ENCODE results near the gene AMBRA1.

AMBRA1 gene

DNA sequence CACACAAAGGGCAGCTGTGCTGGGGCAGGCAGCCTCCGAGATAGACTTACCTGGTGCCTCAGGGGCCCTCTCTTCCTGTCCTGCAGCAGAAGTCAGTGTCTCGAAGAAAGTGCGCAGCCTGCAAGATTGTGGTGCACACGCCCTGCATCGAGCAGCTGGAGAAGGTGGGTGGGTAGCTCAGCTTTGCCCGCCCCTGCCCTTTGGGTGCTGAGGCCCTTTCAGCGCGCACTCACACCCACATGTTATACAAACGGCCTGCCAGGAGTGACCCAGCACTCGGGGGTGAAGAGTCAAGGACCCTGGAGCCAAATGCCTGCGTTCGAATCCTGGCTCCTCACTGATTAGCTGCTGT is 225.9 kb downstream of the AMBRA1 start:
- H3K36me3 Mint-ChIP-seq (ENCODE audit: insufficient read depth): peaks cover 63% of the 10 kb centered on the region

DNA sequence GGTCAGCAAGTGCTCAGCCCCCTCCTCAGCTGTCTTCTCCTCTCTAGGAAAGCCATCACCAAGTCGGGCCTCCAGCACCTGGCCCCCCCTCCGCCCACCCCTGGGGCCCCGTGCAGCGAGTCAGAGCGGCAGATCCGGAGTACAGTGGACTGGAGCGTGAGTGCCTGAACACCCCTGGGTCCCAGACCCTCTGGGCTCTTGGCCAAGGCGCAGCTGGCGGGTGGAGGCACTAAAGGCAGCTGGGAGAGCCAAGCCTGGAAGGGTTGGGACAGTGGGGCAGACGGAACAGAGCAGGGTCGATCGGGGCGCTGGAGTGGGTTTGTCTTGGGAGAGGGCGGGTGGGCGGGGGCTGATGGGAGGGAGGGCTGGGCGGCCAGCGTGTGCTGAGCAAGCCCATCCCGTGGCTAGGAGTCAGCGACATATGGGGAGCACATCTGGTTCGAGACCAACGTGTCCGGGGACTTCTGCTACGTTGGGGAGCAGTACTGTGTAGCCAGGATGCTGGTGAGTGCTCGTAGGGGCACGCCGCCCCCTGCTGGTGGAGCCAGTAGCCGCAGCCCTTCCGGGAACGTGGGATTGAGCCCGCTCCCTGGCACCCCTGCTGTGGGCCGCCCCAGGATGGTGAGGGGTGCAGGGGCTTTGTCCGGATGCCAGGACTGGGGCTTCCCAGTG is 226.4 kb downstream of the AMBRA1 start:
- no peaks in the 10 kb centered on the region for H3K9me3 Mint-ChIP-seq
- H3K4me3 Mint-ChIP-seq: peak overlapping the region; percentile 37 to 38
- ATAC-seq (replicated peaks): peak; percentile 92
- peaks cover 61% of the 10 kb centered on the region for H3K36me3 Mint-ChIP-seq (ENCODE audit: insufficient read depth)
- DNase-seq: peak; percentile 75 to 82 (median 77)
- peaks cover 40 to 41% of the 10 kb centered on the region in 2 donors for H3K4me1 Mint-ChIP-seq (ENCODE audit: low read depth in 2 of 2)
- H3K27me3 Mint-ChIP-seq: no peaks in the 10 kb centered on the region
- H3K27ac Mint-ChIP-seq: peak overlapping the region in 1 of 2 donors; percentile 79

More for the DNA sequence above, 225.9 kb downstream of the AMBRA1 start:
- peaks cover 36% of the 10 kb centered on the region in 2 donors for H3K4me1 Mint-ChIP-seq (ENCODE audit: low read depth in 2 of 2)
- no peaks in the 10 kb centered on the region for H3K9me3 Mint-ChIP-seq
- H3K27me3 Mint-ChIP-seq: no peaks in the 10 kb centered on the region
- ATAC-seq (replicated peaks) (no peak), DNase-seq (no peak)
- H3K27ac Mint-ChIP-seq: peak overlapping the region in 1 of 2 donors; percentile 79
- H3K4me3 Mint-ChIP-seq: no peak overlapping the region

DNA sequence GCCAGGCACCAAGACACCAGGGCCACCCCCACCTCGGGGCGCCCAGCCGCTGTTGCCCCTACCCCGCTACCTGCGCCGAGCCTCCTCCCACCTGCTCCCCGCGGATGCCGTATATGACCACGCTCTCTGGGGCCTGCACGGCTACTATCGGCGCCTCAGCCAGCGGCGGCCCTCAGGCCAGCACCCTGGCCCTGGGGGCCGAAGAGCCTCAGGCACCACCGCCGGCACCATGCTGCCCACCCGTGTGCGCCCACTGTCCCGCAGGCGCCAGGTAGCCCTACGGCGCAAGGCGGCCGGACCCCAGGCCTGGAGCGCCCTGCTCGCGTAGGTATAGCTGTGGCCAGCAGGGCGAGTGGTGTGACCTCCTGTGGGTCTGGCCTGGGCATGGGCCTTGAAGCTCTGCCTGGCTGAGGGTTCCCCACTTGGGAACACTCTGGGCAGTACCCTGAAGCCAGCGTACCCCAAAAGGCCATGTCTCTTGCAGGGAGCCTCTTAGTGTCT is 227.1 kb downstream of the AMBRA1 start:
- H3K9me3 Mint-ChIP-seq: no peaks in the 10 kb centered on the region
- H3K4me3 Mint-ChIP-seq: peak overlapping the region; percentile 37 to 38
- DNase-seq: no peak
- no peak for ATAC-seq (replicated peaks)
- no peaks in the 10 kb centered on the region for H3K27me3 Mint-ChIP-seq
- peak overlapping the region in 1 of 2 donors; percentile 79 for H3K27ac Mint-ChIP-seq
- peaks cover 56% of the 10 kb centered on the region for H3K36me3 Mint-ChIP-seq (ENCODE audit: insufficient read depth)
- peaks cover 44 to 45% of the 10 kb centered on the region in 2 donors for H3K4me1 Mint-ChIP-seq (ENCODE audit: low read depth in 2 of 2)

DNA sequence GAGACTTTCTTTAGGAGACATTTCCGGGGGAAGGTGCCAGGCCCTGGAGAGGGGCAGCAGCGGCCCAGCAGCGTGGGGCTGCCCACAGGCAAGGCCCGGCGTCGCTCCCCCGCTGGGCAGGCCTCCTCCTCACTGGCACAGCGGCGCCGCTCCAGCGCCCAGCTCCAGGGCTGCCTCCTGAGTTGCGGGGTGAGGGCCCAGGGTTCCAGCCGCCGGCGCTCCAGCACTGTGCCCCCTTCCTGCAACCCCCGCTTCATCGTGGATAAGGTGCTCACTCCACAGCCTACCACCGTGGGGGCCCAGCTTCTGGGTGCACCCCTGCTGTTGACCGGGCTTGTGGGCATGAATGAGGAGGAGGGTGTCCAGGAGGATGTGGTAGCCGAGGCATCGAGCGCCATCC is 227.6 kb downstream of the AMBRA1 start:
- DNase-seq (no peak), ATAC-seq (replicated peaks) (no peak)
- H3K27me3 Mint-ChIP-seq: no peaks in the 10 kb centered on the region
- no peak overlapping the region for H3K4me3 Mint-ChIP-seq
- H3K4me1 Mint-ChIP-seq (ENCODE audit: low read depth in 2 of 2): peaks cover 48 to 50% of the 10 kb centered on the region in 2 donors
- peaks cover 54% of the 10 kb centered on the region for H3K36me3 Mint-ChIP-seq (ENCODE audit: insufficient read depth)
- no peaks in the 10 kb centered on the region for H3K9me3 Mint-ChIP-seq
- peak overlapping the region in 1 of 2 donors; percentile 67 for H3K27ac Mint-ChIP-seq

DNA sequence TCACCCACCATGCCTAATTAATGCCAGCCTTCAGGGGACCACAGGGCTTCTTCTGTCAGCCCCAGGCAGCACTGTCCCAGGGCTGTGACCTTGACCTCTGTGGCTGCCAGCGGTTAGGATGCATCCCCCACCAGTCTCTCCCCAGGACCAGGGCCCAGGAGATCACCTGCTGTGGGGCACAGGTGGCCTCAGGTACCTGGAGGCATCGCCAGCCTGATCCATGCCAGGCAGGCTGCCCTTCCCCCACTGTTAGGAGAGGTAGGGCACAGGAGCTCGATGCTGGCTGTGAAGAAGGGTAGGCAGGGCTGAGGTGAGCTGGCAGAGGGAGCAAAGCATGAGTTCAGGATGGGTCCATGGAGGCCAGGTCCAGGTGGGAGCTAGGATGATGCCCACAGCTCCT is 229.0 kb downstream of the AMBRA1 start:
- DNase-seq (no peak), ATAC-seq (replicated peaks) (no peak)
- Mint-ChIP-seq H3K27me3 (no peaks in the 10 kb centered on the region), H3K9me3 (no peaks in the 10 kb centered on the region), H3K4me3 (no peak overlapping the region), H3K36me3 (ENCODE audit: insufficient read depth) (peaks cover 50% of the 10 kb centered on the region), H3K27ac (peak overlapping the region; percentile 68 to 85), H3K4me1 (ENCODE audit: low read depth in 2 of 2) (peaks cover 54 to 60% of the 10 kb centered on the region in 2 donors)

DNA sequence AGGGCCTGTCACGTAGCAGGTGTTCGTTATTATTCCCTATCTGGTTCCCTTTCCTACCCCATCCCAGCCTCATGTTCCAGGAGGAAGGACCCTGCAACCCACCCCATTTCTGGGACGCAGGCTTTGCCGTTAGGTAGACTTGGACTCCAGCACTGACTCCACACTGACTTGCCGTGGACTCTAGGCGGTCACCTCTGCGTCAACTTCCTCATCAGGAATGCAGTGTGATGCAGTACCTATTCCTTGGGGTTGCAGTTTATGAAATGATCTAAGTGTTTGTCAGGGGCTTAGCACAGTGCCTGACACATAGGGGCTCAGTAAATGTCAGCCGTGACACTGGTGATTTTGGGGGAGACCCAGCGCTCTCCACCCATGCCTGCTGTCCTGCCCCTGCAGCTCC is 229.8 kb downstream of the AMBRA1 start:
- Mint-ChIP-seq H3K4me3 (peak overlapping the region in 1 of 2 donors; percentile 25), H3K36me3 (ENCODE audit: insufficient read depth) (peaks cover 43% of the 10 kb centered on the region), H3K27me3 (no peaks in the 10 kb centered on the region), H3K27ac (peak overlapping the region; percentile 68 to 85), H3K9me3 (no peaks in the 10 kb centered on the region), H3K4me1 (ENCODE audit: low read depth in 2 of 2) (peaks cover 49 to 60% of the 10 kb centered on the region in 2 donors)
- DNase-seq: no peak
- no peak for ATAC-seq (replicated peaks)

DNA sequence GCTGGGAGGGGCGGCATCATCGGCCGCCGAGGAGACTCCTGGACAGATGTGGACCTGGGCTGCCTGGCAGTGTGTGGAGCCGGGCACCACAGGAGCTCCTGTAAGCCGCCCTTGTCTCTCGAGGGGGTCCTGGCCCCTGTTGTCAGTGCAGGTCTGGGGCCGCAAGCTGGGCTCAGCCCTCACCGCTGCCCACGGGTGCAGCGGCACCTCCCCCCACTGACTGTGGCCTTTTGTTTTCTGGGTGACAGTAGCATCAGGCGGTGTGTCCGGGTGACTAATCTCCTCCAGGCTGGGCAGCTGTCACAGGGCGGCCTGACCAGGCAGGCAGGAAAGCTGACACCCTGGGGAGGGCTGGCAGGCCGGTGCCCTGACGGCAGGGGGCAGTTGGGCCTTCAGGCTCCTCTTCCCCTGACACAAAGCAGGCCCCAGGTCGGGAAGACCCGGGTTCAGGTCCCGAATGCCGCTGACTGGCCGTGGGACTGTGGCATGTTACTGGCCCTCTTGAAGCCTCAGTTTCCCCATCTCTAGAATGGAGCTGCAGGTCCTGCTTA is 230.3 kb downstream of the AMBRA1 start:
- Mint-ChIP-seq H3K4me1 (ENCODE audit: low read depth in 2 of 2) (peaks cover 49 to 59% of the 10 kb centered on the region in 2 donors), H3K27ac (peak overlapping the region; percentile 68 to 85), H3K9me3 (no peaks in the 10 kb centered on the region), H3K36me3 (ENCODE audit: insufficient read depth) (peaks cover 42% of the 10 kb centered on the region), H3K27me3 (no peaks in the 10 kb centered on the region), H3K4me3 (peak overlapping the region; percentile 25 to 88)
- no peak for DNase-seq
- ATAC-seq (replicated peaks): no peak

DNA sequence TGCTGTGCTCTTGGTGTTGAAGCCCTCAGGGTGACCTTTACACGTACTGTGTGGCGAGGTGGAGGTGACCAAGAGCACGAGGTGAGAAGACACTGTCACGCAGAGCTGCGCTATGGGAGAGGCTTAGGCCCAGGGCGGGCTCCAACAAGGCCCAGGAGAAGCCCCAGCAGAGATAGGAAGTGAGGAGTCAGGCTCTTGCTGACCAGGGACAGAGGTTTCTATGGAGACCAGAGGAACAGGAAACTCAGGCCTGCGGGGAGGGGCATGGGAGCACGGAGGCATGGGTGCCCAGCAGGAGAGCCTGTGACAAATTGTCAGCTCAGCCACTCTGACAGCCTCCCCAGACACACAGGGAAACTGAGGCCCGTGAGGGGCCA is 230.8 kb downstream of the AMBRA1 start:
- Mint-ChIP-seq H3K36me3 (ENCODE audit: insufficient read depth) (peaks cover 38% of the 10 kb centered on the region), H3K27me3 (no peaks in the 10 kb centered on the region), H3K4me1 (ENCODE audit: low read depth in 2 of 2) (peaks cover 53 to 57% of the 10 kb centered on the region in 2 donors), H3K4me3 (peak overlapping the region; percentile 86 to 88), H3K27ac (peak overlapping the region; percentile 90 to 92), H3K9me3 (no peaks in the 10 kb centered on the region)
- no peak for DNase-seq
- no peak for ATAC-seq (replicated peaks)

DNA sequence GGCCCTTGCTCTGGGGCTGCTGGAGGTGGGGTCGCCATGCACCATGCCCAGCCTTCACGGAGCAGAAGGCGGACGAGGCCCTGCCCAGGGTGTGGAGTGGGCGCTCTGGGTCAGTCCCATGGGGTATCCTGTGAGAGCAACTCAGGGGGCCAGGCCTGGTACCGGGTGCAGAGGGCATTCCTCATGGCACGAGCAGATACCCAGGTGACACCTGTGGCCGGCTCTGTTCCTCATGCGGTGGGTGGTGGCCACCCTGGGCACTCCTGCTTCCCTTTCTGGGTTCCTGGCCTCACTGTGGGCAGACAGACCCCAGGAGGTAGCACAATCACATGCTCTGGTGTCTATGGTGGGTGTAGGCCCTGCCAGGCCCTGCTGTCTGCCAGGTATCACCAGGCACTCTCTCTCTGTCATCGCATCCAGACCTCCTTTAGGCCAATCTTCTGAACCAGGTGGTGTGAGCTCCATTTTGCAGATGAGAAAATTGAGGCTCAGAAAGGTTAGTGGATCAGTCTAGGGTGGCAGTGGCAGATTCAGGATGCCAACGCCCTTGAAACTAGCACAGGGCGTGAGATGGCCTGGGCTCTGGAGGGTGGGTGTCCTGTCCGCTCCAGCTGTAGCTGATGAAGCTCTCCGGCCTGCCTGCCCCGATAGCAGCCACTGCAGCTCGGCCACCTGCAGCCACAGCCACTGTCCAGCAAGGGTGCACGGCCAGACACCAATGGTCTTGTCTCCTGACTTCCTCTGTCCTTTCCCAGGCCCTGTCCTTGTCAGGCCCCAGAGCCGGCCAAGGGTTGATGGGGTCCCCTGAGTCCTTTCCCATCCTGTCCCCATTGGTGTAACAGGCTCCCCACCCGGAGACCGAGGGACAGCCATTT is 231.4 kb downstream of the AMBRA1 start:
- DNase-seq (no peak), ATAC-seq (replicated peaks) (no peak)
- Mint-ChIP-seq H3K27me3 (no peaks in the 10 kb centered on the region), H3K36me3 (ENCODE audit: insufficient read depth) (peaks cover 33% of the 10 kb centered on the region), H3K4me1 (ENCODE audit: low read depth in 2 of 2) (peaks cover 59 to 61% of the 10 kb centered on the region in 2 donors), H3K9me3 (no peaks in the 10 kb centered on the region), H3K27ac (peak overlapping the region; percentile 92 to 97), H3K4me3 (peak overlapping the region; percentile 86 to 88)

DNA sequence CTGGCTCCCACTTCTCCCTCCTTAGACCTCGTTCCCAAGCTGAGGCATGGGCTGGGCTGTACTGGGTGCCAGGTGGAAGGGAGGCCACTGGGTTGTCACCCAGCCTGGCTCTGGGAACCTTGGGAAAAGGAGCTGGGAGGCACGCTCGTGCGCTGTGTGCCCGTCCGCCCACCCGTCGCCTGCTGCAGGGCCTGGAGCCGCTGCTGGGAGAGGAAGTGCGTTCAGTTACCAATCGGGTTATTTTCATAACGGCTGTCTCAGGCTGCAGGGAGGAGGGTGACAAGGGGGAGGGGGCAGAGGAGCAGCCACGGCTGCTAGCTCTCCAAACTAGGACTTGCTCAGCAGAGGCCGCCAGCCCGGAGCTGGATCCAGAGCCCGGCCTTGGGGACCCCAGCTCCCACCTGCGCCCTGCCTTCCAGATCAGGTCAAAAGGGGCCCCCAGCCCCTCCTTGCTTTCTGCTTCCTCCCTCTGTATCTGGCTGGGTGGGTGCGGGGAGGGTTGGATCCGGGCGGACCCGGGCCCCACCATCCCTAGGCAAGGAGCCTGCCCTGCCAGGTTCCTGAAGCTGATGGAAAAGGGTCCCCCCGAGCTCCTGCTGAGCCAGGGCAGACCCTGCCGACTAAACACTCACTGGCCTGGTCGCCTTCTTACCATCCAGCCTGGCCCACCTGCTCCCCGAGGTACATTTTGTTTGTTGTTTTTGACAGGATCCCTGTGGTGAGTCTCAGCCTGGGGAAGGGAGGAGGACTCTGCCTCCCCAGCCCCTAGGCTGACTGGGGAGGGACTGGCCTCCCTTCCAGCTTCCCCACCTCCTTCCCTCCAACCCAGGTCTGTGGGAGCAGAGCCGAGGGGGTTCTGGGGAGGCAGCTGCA is 232.3 kb downstream of the AMBRA1 start:
- Mint-ChIP-seq H3K4me1 (ENCODE audit: low read depth in 2 of 2) (peaks cover 63 to 64% of the 10 kb centered on the region in 2 donors), H3K9me3 (no peaks in the 10 kb centered on the region), H3K4me3 (peak overlapping the region; percentile 86 to 88), H3K27ac (peak overlapping the region; percentile 92 to 97), H3K27me3 (no peaks in the 10 kb centered on the region), H3K36me3 (ENCODE audit: insufficient read depth) (peaks cover 30% of the 10 kb centered on the region)
- ATAC-seq (replicated peaks): peak; percentile 93
- peak; percentile 48 to 59 (median 53) for DNase-seq

DNA sequence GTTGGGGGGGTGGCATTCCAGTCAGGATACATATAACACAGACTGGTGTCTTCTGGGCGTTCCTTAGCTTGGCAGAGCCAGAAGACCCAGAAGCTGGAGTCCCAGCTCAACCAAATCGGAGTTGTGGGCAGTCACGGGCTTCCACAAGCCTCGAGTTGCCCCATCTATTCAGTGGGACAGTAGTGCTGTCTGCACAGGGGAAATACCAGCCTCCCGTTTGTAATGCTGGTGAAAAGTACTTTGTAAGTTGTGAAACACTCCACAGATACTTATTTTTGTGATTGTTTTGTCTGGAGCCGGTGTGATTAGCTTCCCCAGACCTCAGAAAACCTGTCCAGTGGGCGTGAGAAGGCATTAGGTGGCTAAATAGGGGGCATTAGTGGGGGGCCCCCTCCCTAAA is 232.9 kb downstream of the AMBRA1 start:
- no peaks in the 10 kb centered on the region for H3K27me3 Mint-ChIP-seq
- peak overlapping the region; percentile 86 to 88 for H3K4me3 Mint-ChIP-seq
- peaks cover 30% of the 10 kb centered on the region for H3K36me3 Mint-ChIP-seq (ENCODE audit: insufficient read depth)

DNA sequence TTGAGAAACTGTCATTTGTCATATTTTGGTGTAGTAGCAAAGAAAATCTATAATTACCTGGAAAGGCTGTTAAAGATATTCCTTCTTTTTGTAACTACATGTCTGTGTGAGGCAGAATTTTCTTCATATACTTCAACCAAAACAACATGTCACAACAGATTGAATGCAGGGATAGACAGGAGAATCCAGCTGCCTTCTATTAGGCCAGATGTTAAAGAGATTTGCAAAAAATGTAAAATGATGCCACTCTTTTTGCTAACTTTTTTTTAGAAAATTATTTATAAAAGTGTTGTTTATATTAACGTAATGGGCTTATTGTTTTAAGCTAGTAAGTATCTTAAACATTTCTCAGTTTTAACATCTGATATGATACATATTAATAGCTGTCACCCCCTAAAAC is 233.9 kb downstream of the AMBRA1 start:
- Mint-ChIP-seq H3K36me3 (ENCODE audit: insufficient read depth) (peaks cover 29% of the 10 kb centered on the region), H3K9me3 (no peaks in the 10 kb centered on the region), H3K27ac (peak overlapping the region; percentile 92 to 97), H3K4me1 (ENCODE audit: low read depth in 2 of 2) (peaks cover 65 to 67% of the 10 kb centered on the region in 2 donors), H3K27me3 (no peaks in the 10 kb centered on the region), H3K4me3 (peak overlapping the region; percentile 20 to 86)
- ATAC-seq (replicated peaks): no peak
- DNase-seq: no peak

More for the DNA sequence above, 232.9 kb downstream of the AMBRA1 start:
- ATAC-seq (replicated peaks) (peak; percentile 59), DNase-seq (no peak)
- Mint-ChIP-seq H3K4me1 (ENCODE audit: low read depth in 2 of 2) (peaks cover 67 to 68% of the 10 kb centered on the region in 2 donors), H3K27ac (peak overlapping the region; percentile 92 to 97), H3K9me3 (no peaks in the 10 kb centered on the region)
